Measurements from ENCODE around the gene ZIK1.
A peak's percentile ranks its signal among the peaks of the same experiment; 100 is the strongest.

Gene ZIK1

GRCh38 chr19:57623091-57623490 is 39.1 kb downstream of the ZIK1 start:
- no peak for TF ChIP-seq CTCF (IDR thresholded peaks at IDR 0.05; ENCODE audit: borderline replicate concordance, control extremely low read depth, extremely low read depth, insufficient read depth, missing control alignments)
- in situ Hi-C loops (cut with MboI; ENCODE audit: low sequenced_read_pairs, unreplicated experiment) = no loop called here
- DNase-seq (ENCODE audit: low spot score) = no peak

GRCh38 chr19:57632987-57633831 is 49.3 kb downstream of the ZIK1 start, which contains the start of gene ZNF211:
TSS of gene ZNF211 (plus strand) at chr19:57633168. CDS start at chr19:57633347, 179 bp downstream.
- in situ Hi-C loops (cut with MboI; ENCODE audit: low sequenced_read_pairs, unreplicated experiment) = no loop called here
- peak; percentile 95 for DNase-seq (ENCODE audit: low spot score)
- TF ChIP-seq CTCF (IDR thresholded peaks at IDR 0.05; ENCODE audit: borderline replicate concordance, control extremely low read depth, extremely low read depth, insufficient read depth, missing control alignments) = no peak

GRCh38 chr19:57633832-57634131 is 49.8 kb downstream of the ZIK1 start:
- in situ Hi-C loops (cut with MboI; ENCODE audit: low sequenced_read_pairs, unreplicated experiment) = no loop called here
- no peak for TF ChIP-seq CTCF (IDR thresholded peaks at IDR 0.05; ENCODE audit: borderline replicate concordance, control extremely low read depth, extremely low read depth, insufficient read depth, missing control alignments)
- DNase-seq (ENCODE audit: low spot score) = no peak

GRCh38 chr19:57637379-57637778 is 53.4 kb downstream of the ZIK1 start:
- in situ Hi-C loops (cut with MboI; ENCODE audit: low sequenced_read_pairs, unreplicated experiment) = no loop called here
- no peak for DNase-seq (ENCODE audit: low spot score)

GRCh38 chr19:57641715-57642234 is 57.8 kb downstream of the ZIK1 start:
- TF ChIP-seq CTCF (IDR thresholded peaks at IDR 0.05; ENCODE audit: borderline replicate concordance, control extremely low read depth, extremely low read depth, insufficient read depth, missing control alignments) = no peak
- no peak for DNase-seq (ENCODE audit: low spot score)
- in situ Hi-C loops (cut with MboI; ENCODE audit: low sequenced_read_pairs, unreplicated experiment) = no loop called here

More at GRCh38 chr19:57637379-57637778, 53.4 kb downstream of the ZIK1 start:
- TF ChIP-seq CTCF (IDR thresholded peaks at IDR 0.05; ENCODE audit: borderline replicate concordance, control extremely low read depth, extremely low read depth, insufficient read depth, missing control alignments) = no peak

- no peak for DNase-seq (ENCODE audit: low spot score)
- in situ Hi-C loops (cut with MboI; ENCODE audit: low sequenced_read_pairs, unreplicated experiment) = no loop called here
- no peak for TF ChIP-seq CTCF (IDR thresholded peaks at IDR 0.05; ENCODE audit: borderline replicate concordance, control extremely low read depth, extremely low read depth, insufficient read depth, missing control alignments)
These were observed 58.6 kb downstream of the ZIK1 start for GRCh38 chr19:57642396-57643046.

Measured in GM13976 (cell line).